T-helper 1 cell treated with Interleukin-12 subunit alpha and Interleukin-12 subunit beta and Interleukin-4 antibody, amounts not matched to agents 30 μg/mL and 1 μg/mL, for 36 hours (primary cell): ENCODE results near the gene PARL.

Experiments used
- H3K27ac Mint-ChIP-seq: one replicate; pipeline ENCODE4 v1.8.0; 2021; ENCODE audit warnings: mild to moderate bottlenecking, mixed read lengths
- H3K27me3 Mint-ChIP-seq: one replicate; pipeline ENCODE4 v1.8.0; 2021; ENCODE audit warnings: low read depth, mixed read lengths
- H3K36me3 Mint-ChIP-seq: one replicate; pipeline ENCODE4 v1.8.0; 2021; ENCODE audit warnings: low read depth, mixed read lengths
- H3K4me1 Mint-ChIP-seq: one replicate; pipeline ENCODE4 v1.8.0; 2021; ENCODE audit warnings: low read depth, mixed read lengths
- H3K4me3 Mint-ChIP-seq: one replicate; pipeline ENCODE4 v1.8.0; 2021; ENCODE audit warnings: mild to moderate bottlenecking, moderate library complexity, mixed read lengths
- H3K9me3 Mint-ChIP-seq: one replicate; pipeline ENCODE4 v1.8.0; 2021; ENCODE audit warnings: mixed read lengths

Gene PARL

GRCh38 chr3:183911763-183912506 is 27.3 kb upstream of the PARL start:
- H3K4me3 Mint-ChIP-seq, result no peak overlapping the region
- no peaks in the 10 kb centered on the region for H3K27me3 Mint-ChIP-seq
- H3K36me3 Mint-ChIP-seq, result no peaks in the 10 kb centered on the region
- no peaks in the 10 kb centered on the region for H3K4me1 Mint-ChIP-seq
- no peak overlapping the region for H3K27ac Mint-ChIP-seq
- H3K9me3 Mint-ChIP-seq, result no peaks in the 10 kb centered on the region

GRCh38 chr3:183911087-183911486 is 26.4 kb upstream of the PARL start:
- Mint-ChIP-seq H3K27ac (no peak overlapping the region), H3K4me1 (no peaks in the 10 kb centered on the region), H3K9me3 (no peaks in the 10 kb centered on the region), H3K36me3 (no peaks in the 10 kb centered on the region), H3K27me3 (no peaks in the 10 kb centered on the region), H3K4me3 (no peak overlapping the region)

GRCh38 chr3:183909030-183909600 is 24.4 kb upstream of the PARL start:
- no peaks in the 10 kb centered on the region for H3K4me1 Mint-ChIP-seq
- H3K36me3 Mint-ChIP-seq, result no peaks in the 10 kb centered on the region
- H3K4me3 Mint-ChIP-seq, result no peak overlapping the region
- H3K9me3 Mint-ChIP-seq, result no peaks in the 10 kb centered on the region
- H3K27ac Mint-ChIP-seq, result no peak overlapping the region
- H3K27me3 Mint-ChIP-seq, result no peaks in the 10 kb centered on the region

GRCh38 chr3:183907911-183908331 is 23.2 kb upstream of the PARL start:
- no peaks in the 10 kb centered on the region for H3K36me3 Mint-ChIP-seq
- H3K27ac Mint-ChIP-seq, result no peak overlapping the region
- no peaks in the 10 kb centered on the region for H3K4me1 Mint-ChIP-seq
- H3K27me3 Mint-ChIP-seq, result no peaks in the 10 kb centered on the region
- no peaks in the 10 kb centered on the region for H3K9me3 Mint-ChIP-seq
- no peak overlapping the region for H3K4me3 Mint-ChIP-seq

GRCh38 chr3:183907176-183907575 is 22.5 kb upstream of the PARL start:
- no peaks in the 10 kb centered on the region for H3K36me3 Mint-ChIP-seq
- H3K27me3 Mint-ChIP-seq, result no peaks in the 10 kb centered on the region
- no peaks in the 10 kb centered on the region for H3K9me3 Mint-ChIP-seq
- H3K27ac Mint-ChIP-seq, result no peak overlapping the region
- no peaks in the 10 kb centered on the region for H3K4me1 Mint-ChIP-seq
- H3K4me3 Mint-ChIP-seq, result no peak overlapping the region

- Mint-ChIP-seq H3K36me3 (no peaks in the 10 kb centered on the region), H3K4me1 (no peaks in the 10 kb centered on the region), H3K9me3 (no peaks in the 10 kb centered on the region), H3K4me3 (no peak overlapping the region), H3K27ac (no peak overlapping the region), H3K27me3 (no peaks in the 10 kb centered on the region)
Measured at GRCh38 chr3:183906234-183906921, 21.7 kb upstream of the PARL start.

GRCh38 chr3:183904833-183905780 is 20.4 kb upstream of the PARL start:
- no peaks in the 10 kb centered on the region for H3K4me1 Mint-ChIP-seq
- H3K4me3 Mint-ChIP-seq, result no peak overlapping the region
- H3K27me3 Mint-ChIP-seq, result peaks cover 6% of the 10 kb centered on the region
- H3K36me3 Mint-ChIP-seq, result no peaks in the 10 kb centered on the region
- no peak overlapping the region for H3K27ac Mint-ChIP-seq
- H3K9me3 Mint-ChIP-seq, result no peaks in the 10 kb centered on the region

- peaks cover 5% of the 10 kb centered on the region for H3K4me1 Mint-ChIP-seq
- no peak overlapping the region for H3K27ac Mint-ChIP-seq
Measured at GRCh38 chr3:183898028-183898431, 13.3 kb upstream of the PARL start.

GRCh38 chr3:183897606-183898005 is 12.9 kb upstream of the PARL start:
- Mint-ChIP-seq H3K4me3 (no peak overlapping the region), H3K36me3 (no peaks in the 10 kb centered on the region), H3K4me1 (peaks cover 5% of the 10 kb centered on the region), H3K27ac (no peak overlapping the region), H3K9me3 (no peaks in the 10 kb centered on the region), H3K27me3 (peaks cover 11% of the 10 kb centered on the region)

More at GRCh38 chr3:183898028-183898431, 13.3 kb upstream of the PARL start:
- Mint-ChIP-seq H3K4me3 (no peak overlapping the region), H3K27me3 (peaks cover 11% of the 10 kb centered on the region), H3K36me3 (no peaks in the 10 kb centered on the region), H3K9me3 (no peaks in the 10 kb centered on the region)

- H3K27me3 Mint-ChIP-seq, result peaks cover 11% of the 10 kb centered on the region
- no peak overlapping the region for H3K27ac Mint-ChIP-seq
- no peaks in the 10 kb centered on the region for H3K36me3 Mint-ChIP-seq
- no peaks in the 10 kb centered on the region for H3K9me3 Mint-ChIP-seq
- peaks cover 5% of the 10 kb centered on the region for H3K4me1 Mint-ChIP-seq
- H3K4me3 Mint-ChIP-seq, result no peak overlapping the region
Measured at GRCh38 chr3:183896610-183897009, 11.9 kb upstream of the PARL start.

GRCh38 chr3:183896184-183896583 is 11.5 kb upstream of the PARL start:
- Mint-ChIP-seq H3K9me3 (no peaks in the 10 kb centered on the region), H3K27ac (no peak overlapping the region), H3K4me3 (no peak overlapping the region), H3K4me1 (peaks cover 5% of the 10 kb centered on the region), H3K27me3 (peaks cover 11% of the 10 kb centered on the region), H3K36me3 (no peaks in the 10 kb centered on the region)

GRCh38 chr3:183895774-183896173 is 11.1 kb upstream of the PARL start:
- peaks cover 5% of the 10 kb centered on the region for H3K4me1 Mint-ChIP-seq
- H3K4me3 Mint-ChIP-seq, result no peak overlapping the region
- H3K27me3 Mint-ChIP-seq, result peaks cover 11% of the 10 kb centered on the region
- no peak overlapping the region for H3K27ac Mint-ChIP-seq
- H3K36me3 Mint-ChIP-seq, result no peaks in the 10 kb centered on the region
- H3K9me3 Mint-ChIP-seq, result no peaks in the 10 kb centered on the region

- Mint-ChIP-seq H3K36me3 (no peaks in the 10 kb centered on the region), H3K4me3 (no peak overlapping the region), H3K27ac (no peak overlapping the region), H3K27me3 (peaks cover 7% of the 10 kb centered on the region), H3K4me1 (peaks cover 5% of the 10 kb centered on the region), H3K9me3 (no peaks in the 10 kb centered on the region)
Measured at GRCh38 chr3:183895296-183895695, 10.6 kb upstream of the PARL start.

- H3K4me1 Mint-ChIP-seq, result peaks cover 5% of the 10 kb centered on the region
- H3K9me3 Mint-ChIP-seq, result no peaks in the 10 kb centered on the region
- no peaks in the 10 kb centered on the region for H3K36me3 Mint-ChIP-seq
- H3K27me3 Mint-ChIP-seq, result peaks cover 3% of the 10 kb centered on the region
- H3K4me3 Mint-ChIP-seq, result no peak overlapping the region
- no peak overlapping the region for H3K27ac Mint-ChIP-seq
Measured at GRCh38 chr3:183892610-183893214, 8.0 kb upstream of the PARL start.
